Body of pancreas (tissue), 4 donors: ENCODE results near the gene TSEN34. TPM values are rescaled to one million over a fixed set of nuclear protein-coding genes. Genes with fewer than 3 reads are reported as not detected.

Experiments
- ATAC-seq: fragments of 150-250 bp; one replicate; pipeline ENCODE4 v1.9.1; 2016
- DNase-seq, 4 donors: peaks; one replicate each; pipeline ENCODE4 v3.0.0-alpha.2; 2019
- H3K27ac ChIP-seq, 4 donors: fragments of 200-600 bp; sonication (generic); 1 replicate in 3 of 4; 2 replicates in 1 of 4; pipeline versions ENCODE4 v1.5.1 to v1.6.1; 2016 to 2019; ENCODE audit warnings: mild to moderate bottlenecking in 1 of 4, mixed read lengths in 1 of 4, moderate library complexity in 1 of 4
- H3K27me3 ChIP-seq, 2 donors: fragments of 200-600 bp; sonication (generic); one replicate each; pipeline ENCODE4 v1.6.0; 2016; ENCODE audit warnings: mild to moderate bottlenecking in 1 of 2
- H3K36me3 ChIP-seq, 2 donors: fragments of 200-600 bp; sonication (generic); replicated peaks in 1 of 2; 2 replicates each; pipeline ENCODE4 v1.5.1; 2016; ENCODE audit warnings: low read depth in 2 of 2; ENCODE audit not compliant: insufficient read depth in 1 of 2
- H3K4me1 ChIP-seq: fragments of 200-600 bp; sonication (generic); one replicate; pipeline ENCODE4 v1.6.0; 2016
- H3K4me3 ChIP-seq, 2 donors: fragments of 200-600 bp; sonication (generic); 1 replicate in 1 of 2; 2 replicates in 1 of 2; pipeline ENCODE4 v1.5.1; 2016 to 2019
- H3K9me3 ChIP-seq, 3 donors: fragments of 200-600 bp; sonication (generic); 1 replicate in 2 of 3; 2 replicates in 1 of 3; pipeline ENCODE4 v1.5.1; 2016
- POLR2A ChIP-seq, 3 donors: fragments of 450-650 bp; IDR thresholded peaks; one replicate each; pipeline ENCODE4 v1.6.1; 2016; ENCODE audit warnings: antibody characterized with exemption in 3 of 3, mild to moderate bottlenecking in 2 of 3
- WGBS, 2 donors: methylation state at CpG; one replicate each; pipeline ENCODE4 v1.1.5; 2017; 5-methylcytosine and 5-hydroxymethylcytosine counted together
- intact Hi-C: fragments of 100-400 bp; cut with DNase I; formaldehyde crosslinking; loops from one replicate; pipeline ENCODE4 v1.15.1; 2023
- total RNA-seq, 2 donors: library from RNA; depleted of rRNA; stranded (reverse); fragments of >200 nt; gene quantifications; one replicate each; pipeline ENCODE4 v1.1.0, GENCODE V29; 2016
- TF ChIP-seq, protein P1 (sequence below), 7 experiments: fragments of 450-650 bp in 4 of 7; fragments of 200-600 bp in 3 of 7; sonication (generic) in 3 of 7; IDR thresholded peaks; one replicate each; pipeline ENCODE4 v1.5.1; 2016 to 2019; ENCODE audit warnings: antibody characterized with exemption in 7 of 7

The TSEN34 gene
- total RNA-seq, 2 donors from 2014 or later, result 33.9 to 56.6 TPM

DNA sequence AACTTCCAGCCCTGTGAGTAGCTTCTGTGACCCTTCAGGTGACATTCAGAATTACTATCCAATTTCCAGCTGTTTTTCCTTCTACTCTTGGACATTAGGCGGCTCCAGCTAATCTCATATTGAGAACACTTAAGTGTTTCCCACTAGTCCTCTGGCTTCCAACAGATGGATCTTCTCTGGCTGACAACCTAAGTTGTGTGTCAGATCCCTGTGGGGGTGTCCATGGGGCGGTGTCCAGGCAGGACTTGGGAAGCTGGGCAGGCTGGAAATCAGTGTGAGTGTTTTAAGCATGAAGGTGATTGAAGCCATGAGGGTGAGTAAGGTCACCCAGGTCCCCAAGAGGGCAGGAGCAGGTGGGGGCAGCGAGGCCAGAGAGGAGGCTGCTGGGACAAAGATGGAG lies 43.4 kb upstream of the TSEN34 start:
- WGBS, 2 donors, result 63 to 90% methylated on average over 3 of the region's 3 CpGs
- no peaks in the 10 kb centered on the region for H3K27me3 ChIP-seq
- no peak overlapping the region for H3K27ac ChIP-seq
- no peaks in the 10 kb centered on the region for H3K9me3 ChIP-seq
- H3K4me1 ChIP-seq, result no peaks in the 10 kb centered on the region
- peaks cover 31 to 61% of the 10 kb centered on the region in 2 donors for H3K36me3 ChIP-seq
- no peak overlapping the region for H3K4me3 ChIP-seq
- DNase-seq, result peak in 1 of 4 donors; percentile 40
- no peak for ATAC-seq
- TF ChIP-seq, protein P1, sequence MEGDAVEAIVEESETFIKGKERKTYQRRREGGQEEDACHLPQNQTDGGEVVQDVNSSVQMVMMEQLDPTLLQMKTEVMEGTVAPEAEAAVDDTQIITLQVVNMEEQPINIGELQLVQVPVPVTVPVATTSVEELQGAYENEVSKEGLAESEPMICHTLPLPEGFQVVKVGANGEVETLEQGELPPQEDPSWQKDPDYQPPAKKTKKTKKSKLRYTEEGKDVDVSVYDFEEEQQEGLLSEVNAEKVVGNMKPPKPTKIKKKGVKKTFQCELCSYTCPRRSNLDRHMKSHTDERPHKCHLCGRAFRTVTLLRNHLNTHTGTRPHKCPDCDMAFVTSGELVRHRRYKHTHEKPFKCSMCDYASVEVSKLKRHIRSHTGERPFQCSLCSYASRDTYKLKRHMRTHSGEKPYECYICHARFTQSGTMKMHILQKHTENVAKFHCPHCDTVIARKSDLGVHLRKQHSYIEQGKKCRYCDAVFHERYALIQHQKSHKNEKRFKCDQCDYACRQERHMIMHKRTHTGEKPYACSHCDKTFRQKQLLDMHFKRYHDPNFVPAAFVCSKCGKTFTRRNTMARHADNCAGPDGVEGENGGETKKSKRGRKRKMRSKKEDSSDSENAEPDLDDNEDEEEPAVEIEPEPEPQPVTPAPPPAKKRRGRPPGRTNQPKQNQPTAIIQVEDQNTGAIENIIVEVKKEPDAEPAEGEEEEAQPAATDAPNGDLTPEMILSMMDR (IDR thresholded peaks at IDR 0.05), result no peak
- no peak for TF ChIP-seq POLR2A (IDR thresholded peaks at IDR 0.05)
- intact Hi-C loops, result no loop called here

DNA sequence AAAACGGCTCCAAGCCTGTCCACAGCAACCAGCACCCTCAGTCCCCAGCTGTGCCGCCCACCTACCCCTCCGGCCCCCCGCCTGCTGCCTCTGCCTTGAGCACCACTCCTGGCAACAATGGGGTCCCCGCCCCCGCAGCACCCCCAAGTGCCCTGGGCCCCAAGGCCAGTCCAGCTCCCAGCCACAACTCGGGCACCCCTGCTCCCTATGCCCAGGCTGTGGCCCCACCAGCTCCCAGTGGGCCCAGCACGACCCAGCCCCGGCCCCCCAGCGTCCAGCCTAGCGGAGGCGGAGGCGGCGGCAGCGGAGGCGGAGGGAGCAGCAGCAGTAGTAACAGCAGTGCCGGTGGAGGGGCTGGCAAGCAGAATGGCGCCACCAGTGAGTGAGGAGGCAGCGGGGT lies 43.0 kb upstream of the TSEN34 start:
- WGBS, 2 donors, result 78 to 92% methylated on average over 14 to 15 of the region's 19 CpGs
- Histone ChIP-seq H3K27me3 (no peaks in the 10 kb centered on the region), H3K4me3 (no peak overlapping the region), H3K36me3 (peaks cover 26 to 64% of the 10 kb centered on the region in 2 donors), H3K9me3 (no peaks in the 10 kb centered on the region), H3K27ac (no peak overlapping the region), H3K4me1 (no peaks in the 10 kb centered on the region)
- no peak for TF ChIP-seq POLR2A (IDR thresholded peaks at IDR 0.05)
- TF ChIP-seq, protein P1 (IDR thresholded peaks at IDR 0.05), result no peak
- no peak for DNase-seq
- intact Hi-C loops, result no loop called here
- ATAC-seq, result no peak

DNA sequence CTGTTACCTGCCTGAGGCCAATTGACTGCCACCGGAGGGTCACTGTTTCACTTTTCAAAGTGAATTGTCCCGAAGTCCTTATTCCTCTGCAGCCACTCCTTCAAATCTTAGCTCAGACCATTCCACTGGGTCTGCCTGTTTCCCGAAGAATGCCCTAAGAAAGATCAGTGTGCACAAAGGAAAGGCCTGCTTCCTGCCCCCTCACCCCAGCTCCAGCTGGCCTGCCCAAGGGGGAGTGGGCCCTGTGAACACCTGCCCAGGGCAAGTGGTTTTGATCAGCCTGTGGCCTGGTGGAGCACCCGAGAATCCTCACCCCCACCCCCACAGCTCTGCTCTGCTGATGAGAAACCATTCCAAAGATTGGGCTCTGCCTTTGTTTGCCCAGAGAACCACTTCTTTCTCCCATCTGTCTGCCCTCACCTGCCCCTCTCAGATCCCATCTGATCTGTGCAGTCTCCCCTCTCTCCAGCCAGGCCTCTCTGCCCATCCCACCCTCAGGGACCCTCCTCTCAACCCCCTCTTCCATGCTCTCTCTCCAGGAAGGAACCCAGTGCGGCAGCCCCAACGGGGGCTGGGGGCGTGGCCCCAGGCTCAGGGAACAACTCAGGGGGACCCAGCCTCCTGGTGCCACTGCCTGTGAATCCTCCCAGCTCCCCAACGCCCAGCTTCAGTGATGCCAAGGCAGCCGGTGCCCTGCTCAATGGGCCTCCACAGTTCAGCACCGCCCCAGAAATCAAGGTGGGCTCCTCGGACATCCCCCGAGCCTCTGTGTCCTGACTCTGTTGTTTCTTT lies 41.9 kb upstream of the TSEN34 start:
- TF ChIP-seq, protein P1 (IDR thresholded peaks at IDR 0.05), result no peak
- TF ChIP-seq POLR2A (IDR thresholded peaks at IDR 0.05), result no peak
- intact Hi-C loops, result no loop called here
- 83 to 90% methylated on average over 12 of the region's 12 CpGs for WGBS, 2 donors
- Histone ChIP-seq H3K4me1 (no peaks in the 10 kb centered on the region), H3K4me3 (no peak overlapping the region), H3K36me3 (peaks cover 16 to 60% of the 10 kb centered on the region in 2 donors), H3K9me3 (no peaks in the 10 kb centered on the region), H3K27me3 (no peaks in the 10 kb centered on the region), H3K27ac (no peak overlapping the region)
- ATAC-seq (no peak), DNase-seq (no peak)

DNA sequence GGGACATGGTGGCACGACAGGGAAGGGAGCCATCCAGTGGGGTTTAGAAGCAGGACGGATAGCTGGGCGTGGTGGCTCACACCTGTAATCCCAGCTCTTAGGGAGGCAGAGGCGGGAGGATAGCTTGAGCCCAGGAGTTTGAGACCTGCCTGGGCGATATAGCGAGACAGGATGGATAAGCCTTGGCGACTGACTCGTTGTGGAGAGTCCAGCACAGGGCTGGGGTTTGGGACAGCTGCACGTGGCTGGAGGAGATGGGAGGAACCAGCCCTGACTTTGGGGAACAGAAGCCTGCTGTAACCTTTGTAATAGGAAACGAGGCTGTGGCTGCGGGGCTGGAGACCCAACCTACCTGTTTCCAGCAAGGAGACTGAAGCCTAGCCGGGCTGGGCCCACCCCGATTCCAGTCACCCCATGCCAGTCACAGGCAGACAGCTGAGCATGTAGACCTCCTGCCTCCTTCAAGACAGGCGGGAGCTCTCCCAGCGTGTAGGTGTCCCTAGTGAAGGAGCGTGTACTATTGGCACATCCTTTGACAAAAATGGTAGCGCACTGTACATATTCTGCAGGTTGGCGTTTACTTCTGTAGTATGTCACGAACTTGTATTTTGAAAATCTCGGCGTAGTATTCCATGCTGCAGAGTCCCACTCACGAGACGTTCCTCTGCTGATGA lies 39.6 kb upstream of the TSEN34 start:
- WGBS, 2 donors, result 84 to 86% methylated on average over 22 to 23 of the region's 23 CpGs
- ATAC-seq, result no peak
- Histone ChIP-seq H3K27me3 (no peaks in the 10 kb centered on the region), H3K36me3 (peaks cover 4 to 50% of the 10 kb centered on the region in 2 donors), H3K4me1 (no peaks in the 10 kb centered on the region), H3K27ac (no peak overlapping the region), H3K4me3 (no peak overlapping the region), H3K9me3 (no peaks in the 10 kb centered on the region)
- no peak for DNase-seq
- TF ChIP-seq, protein P1 (IDR thresholded peaks at IDR 0.05), result no peak
- TF ChIP-seq POLR2A (IDR thresholded peaks at IDR 0.05), result no peak
- intact Hi-C loops, result no loop called here
